Measurements from ENCODE around the gene CDRT4.

The CDRT4 gene

DNA sequence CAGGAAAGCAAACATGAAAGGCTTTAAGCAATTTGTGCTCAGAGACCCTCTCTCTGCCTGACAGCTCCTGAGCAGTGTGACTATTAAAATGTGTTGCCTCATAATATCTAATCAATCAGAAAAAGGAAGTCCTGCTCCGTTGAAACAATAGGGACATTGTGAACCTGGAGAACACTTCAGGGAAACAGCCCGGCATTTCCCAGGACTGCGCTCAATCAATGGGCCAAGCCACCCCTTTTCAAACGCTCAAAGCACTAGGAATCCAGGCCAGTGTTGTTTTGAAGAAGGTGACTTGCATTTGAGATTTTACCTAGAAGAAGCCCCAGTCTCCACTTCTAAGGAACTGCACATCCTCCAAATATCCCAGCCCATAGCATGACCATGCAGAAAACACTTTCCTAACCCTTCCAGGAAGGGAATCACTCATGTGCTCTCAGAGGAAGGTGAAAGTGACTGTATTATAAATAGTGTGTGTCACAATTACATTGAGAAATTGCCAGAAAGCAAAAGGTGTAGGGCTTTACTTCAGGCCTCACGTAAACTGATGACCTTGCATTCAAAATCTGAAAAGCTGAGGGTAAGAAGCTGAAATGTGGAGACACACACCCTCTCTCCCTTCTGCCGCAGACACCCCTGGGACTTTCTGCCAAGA, 19.4 kb downstream of the CDRT4 start:
- Histone ChIP-seq H3K9me3 (ENCODE audit: severe bottlenecking) (no peaks in the 10 kb centered on the region), H3K4me3 (ENCODE audit: low read depth, low read length) (no peak overlapping the region), H3K36me3 (no peaks in the 10 kb centered on the region), H3K27me3 (ENCODE audit: insufficient read depth, low read depth, severe bottlenecking) (no peaks in the 10 kb centered on the region), H3K27ac (no peak overlapping the region)
- TF ChIP-seq, protein P1, sequence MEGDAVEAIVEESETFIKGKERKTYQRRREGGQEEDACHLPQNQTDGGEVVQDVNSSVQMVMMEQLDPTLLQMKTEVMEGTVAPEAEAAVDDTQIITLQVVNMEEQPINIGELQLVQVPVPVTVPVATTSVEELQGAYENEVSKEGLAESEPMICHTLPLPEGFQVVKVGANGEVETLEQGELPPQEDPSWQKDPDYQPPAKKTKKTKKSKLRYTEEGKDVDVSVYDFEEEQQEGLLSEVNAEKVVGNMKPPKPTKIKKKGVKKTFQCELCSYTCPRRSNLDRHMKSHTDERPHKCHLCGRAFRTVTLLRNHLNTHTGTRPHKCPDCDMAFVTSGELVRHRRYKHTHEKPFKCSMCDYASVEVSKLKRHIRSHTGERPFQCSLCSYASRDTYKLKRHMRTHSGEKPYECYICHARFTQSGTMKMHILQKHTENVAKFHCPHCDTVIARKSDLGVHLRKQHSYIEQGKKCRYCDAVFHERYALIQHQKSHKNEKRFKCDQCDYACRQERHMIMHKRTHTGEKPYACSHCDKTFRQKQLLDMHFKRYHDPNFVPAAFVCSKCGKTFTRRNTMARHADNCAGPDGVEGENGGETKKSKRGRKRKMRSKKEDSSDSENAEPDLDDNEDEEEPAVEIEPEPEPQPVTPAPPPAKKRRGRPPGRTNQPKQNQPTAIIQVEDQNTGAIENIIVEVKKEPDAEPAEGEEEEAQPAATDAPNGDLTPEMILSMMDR (IDR thresholded peaks at IDR 0.05; ENCODE audit: low read depth, low read length): no peak
- no peak for DNase-seq

DNA sequence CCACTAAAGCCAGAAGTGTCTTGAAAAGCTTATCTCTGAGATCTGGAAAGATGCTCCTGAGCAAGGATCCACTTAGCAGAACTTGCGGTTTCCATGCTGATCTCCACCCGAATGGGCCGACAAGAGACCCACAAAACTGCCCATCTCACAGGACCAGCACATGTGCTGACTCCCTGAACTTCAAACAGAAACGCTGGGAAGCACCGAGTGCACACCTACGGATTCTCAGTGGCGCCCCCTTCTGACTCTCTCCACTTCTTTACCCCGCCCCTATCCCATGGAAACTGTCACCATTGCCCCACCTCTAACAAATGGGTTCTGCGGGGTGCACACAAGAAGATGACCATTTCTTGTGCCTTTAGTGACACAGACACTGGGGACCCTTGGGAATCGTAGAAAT, 21.4 kb downstream of the CDRT4 start:
- no peak overlapping the region for H3K4me3 ChIP-seq (ENCODE audit: low read depth, low read length)
- no peak overlapping the region for H3K27ac ChIP-seq
- H3K36me3 ChIP-seq: no peaks in the 10 kb centered on the region
- TF ChIP-seq, protein P1 (IDR thresholded peaks at IDR 0.05; ENCODE audit: low read depth, low read length): peak; percentile 35
- H3K27me3 ChIP-seq (ENCODE audit: insufficient read depth, low read depth, severe bottlenecking): no peaks in the 10 kb centered on the region
- H3K9me3 ChIP-seq (ENCODE audit: severe bottlenecking): no peaks in the 10 kb centered on the region
- DNase-seq: no peak

- H3K9me3 ChIP-seq (ENCODE audit: severe bottlenecking): no peaks in the 10 kb centered on the region
- H3K27me3 ChIP-seq (ENCODE audit: insufficient read depth, low read depth, severe bottlenecking): no peaks in the 10 kb centered on the region
- no peak overlapping the region for H3K27ac ChIP-seq
- H3K36me3 ChIP-seq: no peaks in the 10 kb centered on the region
- H3K4me3 ChIP-seq (ENCODE audit: low read depth, low read length): no peak overlapping the region
- DNase-seq: no peak
- TF ChIP-seq, protein P1 (IDR thresholded peaks at IDR 0.05; ENCODE audit: low read depth, low read length): no peak
Observed at GRCh38 chr17:15444805-15445204, 22.6 kb downstream of the CDRT4 start.

- TF ChIP-seq, protein P1 (IDR thresholded peaks at IDR 0.05; ENCODE audit: low read depth, low read length): no peak
- no peak for DNase-seq
- Histone ChIP-seq H3K27ac (no peak overlapping the region), H3K9me3 (ENCODE audit: severe bottlenecking) (no peaks in the 10 kb centered on the region), H3K36me3 (peaks cover under 1% of the 10 kb centered on the region; the same call in 1 of the 2 replicates), H3K4me3 (ENCODE audit: low read depth, low read length) (no peak overlapping the region), H3K27me3 (ENCODE audit: insufficient read depth, low read depth, severe bottlenecking) (no peaks in the 10 kb centered on the region)
Observed at GRCh38 chr17:15442311-15443180, 24.9 kb downstream of the CDRT4 start.

DNA sequence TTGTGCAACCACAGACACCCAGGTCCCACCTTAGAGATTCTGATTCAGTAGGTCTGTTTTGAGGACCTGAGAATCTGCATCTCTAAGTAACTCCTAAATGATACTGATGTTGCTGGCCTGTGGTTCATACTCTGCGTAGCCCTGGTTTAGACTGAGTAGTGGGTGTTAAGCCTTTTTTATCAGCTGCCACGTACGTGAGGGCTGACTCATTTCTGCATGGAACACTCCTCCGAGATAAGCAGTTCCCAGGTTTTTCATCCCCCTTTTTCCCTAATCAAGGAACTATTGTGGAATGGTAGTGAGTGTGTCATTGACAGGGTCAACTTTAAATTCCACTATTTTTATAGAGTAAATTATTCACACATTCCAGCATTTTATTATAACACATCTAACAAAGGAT, 26.1 kb downstream of the CDRT4 start:
- Histone ChIP-seq H3K27ac (no peak overlapping the region), H3K9me3 (ENCODE audit: severe bottlenecking) (no peaks in the 10 kb centered on the region), H3K4me3 (ENCODE audit: low read depth, low read length) (no peak overlapping the region), H3K36me3 (peaks cover 2% of the 10 kb centered on the region; the same call in 1 of the 2 replicates), H3K27me3 (ENCODE audit: insufficient read depth, low read depth, severe bottlenecking) (no peaks in the 10 kb centered on the region)
- DNase-seq: no peak
- TF ChIP-seq, protein P1 (IDR thresholded peaks at IDR 0.05; ENCODE audit: low read depth, low read length): no peak

Data from WERI-Rb-1 (cell line).